ENCODE data around the gene PHC2. TPM values are rescaled to one million over a fixed set of nuclear protein-coding genes. Genes with fewer than 3 reads are reported as not detected.

The PHC2 gene
- total and polyA plus RNA-seq, 11 donors = 79.7 to 194 (median 99.4) TPM

- Histone ChIP-seq H3K27me3 (peaks cover 0 to 4% (median 0%) of the 10 kb centered on the region in 9 donors), H3K4me1 (peaks cover 0 to 62% (median 24%) of the 10 kb centered on the region in 12 donors), H3K9me3 (no peaks in the 10 kb centered on the region), H3K27ac (peak overlapping the region; percentile 74 to 90 (median 82)), H3K4me3 (peak overlapping the region; percentile 64 to 93 (median 79)), H3K36me3 (peaks cover 0 to 3% (median 0%) of the 10 kb centered on the region in 9 donors)
- TF ChIP-seq POLR2A (IDR thresholded peaks at IDR 0.05) (no peak), CTCF (IDR thresholded peaks at IDR 0.05) (peak in 1 of 12 donors; percentile 65)
- WGBS, 4 donors = 6 to 15% (median 9%) methylated on average over 30 to 54 of the region's 54 CpGs
- intact Hi-C loops (cut with DNase I) = loop anchor here in 5 of 10 donors (5.0 kb wide), 4 partner anchors 42 to 152 kb away; partner anchors contain the start of gene ZSCAN20 (in 1 of the 5)
- DNase-seq (peak; percentile 40 to 73 (median 52)), ATAC-seq (peak in 3 of 4 donors; percentile 19 to 31 (median 24))
Measured at GRCh38 chr1:33429856-33430691, 821 bp downstream of the PHC2 start.

GRCh38 chr1:33429332-33429731 lies 1.6 kb downstream of the PHC2 start:
- TF ChIP-seq CTCF (IDR thresholded peaks at IDR 0.05) (no peak), POLR2A (IDR thresholded peaks at IDR 0.05) (no peak)
- Histone ChIP-seq H3K27ac (peak overlapping the region in 6 of 12 donors; percentile 4 to 90 (median 77)), H3K36me3 (peaks cover 0 to 3% (median 0%) of the 10 kb centered on the region in 9 donors), H3K4me3 (peak overlapping the region in 9 of 12 donors; percentile 64 to 93 (median 75)), H3K4me1 (peaks cover 0 to 56% (median 20%) of the 10 kb centered on the region in 12 donors), H3K27me3 (peaks cover 0 to 4% (median 0%) of the 10 kb centered on the region in 9 donors), H3K9me3 (no peaks in the 10 kb centered on the region)
- DNase-seq (no peak), ATAC-seq (no peak)
- WGBS, 4 donors = 84 to 93% (median 90%) methylated on average over 2 of the region's 2 CpGs
- intact Hi-C loops (cut with DNase I) = loop anchor here in 4 of 10 donors (5.0 kb wide), 2 partner anchors 42 to 52 kb away; no protein-coding TSS in a partner anchor

- Histone ChIP-seq H3K4me1 (peaks cover 0 to 52% (median 20%) of the 10 kb centered on the region in 12 donors), H3K27me3 (peaks cover 0 to 4% (median 0%) of the 10 kb centered on the region in 9 donors), H3K9me3 (no peaks in the 10 kb centered on the region), H3K4me3 (peak overlapping the region in 6 of 12 donors; percentile 7 to 93 (median 71)), H3K36me3 (peaks cover 0 to 3% (median 0%) of the 10 kb centered on the region in 9 donors), H3K27ac (peak overlapping the region in 5 of 12 donors; percentile 10 to 90 (median 43))
- intact Hi-C loops (cut with DNase I) = loop anchor here in 4 of 10 donors (5.0 kb wide), 2 partner anchors 41 to 51 kb away; no protein-coding TSS in a partner anchor
- 50 to 81% (median 66%) methylated on average over 2 of the region's 2 CpGs for WGBS, 4 donors
- DNase-seq = no peak
- no peak for ATAC-seq
- TF ChIP-seq POLR2A (IDR thresholded peaks at IDR 0.05) = no peak
- no peak for TF ChIP-seq CTCF (IDR thresholded peaks at IDR 0.05)
Measured at GRCh38 chr1:33428661-33429060, 2.2 kb downstream of the PHC2 start.

- Histone ChIP-seq H3K36me3 (peaks cover 0 to 3% (median 0%) of the 10 kb centered on the region in 9 donors), H3K9me3 (no peaks in the 10 kb centered on the region), H3K4me1 (peaks cover 0 to 52% (median 17%) of the 10 kb centered on the region in 12 donors), H3K27ac (peak overlapping the region in 11 of 12 donors; percentile 2 to 90 (median 43)), H3K27me3 (peaks cover 0 to 4% (median 0%) of the 10 kb centered on the region in 9 donors), H3K4me3 (no peak overlapping the region)
- TF ChIP-seq POLR2A (IDR thresholded peaks at IDR 0.05) (no peak), CTCF (IDR thresholded peaks at IDR 0.05) (no peak)
- DNase-seq = no peak
- 45 to 57% (median 54%) methylated on average over 3 of the region's 3 CpGs for WGBS, 4 donors
- intact Hi-C loops (cut with DNase I) = loop anchor here in 4 of 10 donors (5.0 kb wide), 2 partner anchors 40 to 50 kb away; no protein-coding TSS in a partner anchor
- ATAC-seq = no peak
Measured at GRCh38 chr1:33426916-33427315, 4.0 kb downstream of the PHC2 start.

All from heart left ventricle (tissue), 16 donors.